K562 (cell line): ENCODE results near the gene LZTS3. TPM values are rescaled to one million over a fixed set of nuclear protein-coding genes. Genes with fewer than 3 reads are reported as not detected.
A peak's percentile ranks its signal among the peaks of the same experiment; 100 is the strongest.

Source experiments
- ATF1 ChIP-seq, 2 experiments: fragments of 450-650 bp in 1 of 2; IDR thresholded peaks; 2 replicates each; pipeline ENCODE4 v1.6.1; 2016; ENCODE audit warnings: missing compliant biosample characterization in 1 of 2, missing genetic modification characterization in 1 of 2
- E2F3 ChIP-seq: fragments of 250-450 bp; sonication (Bioruptor Pico); IDR thresholded peaks from 2 replicates; pipeline ENCODE4 v1.4.0; 2020; ENCODE audit warnings: mild to moderate bottlenecking
- ELF4 ChIP-seq: fragments of 450-650 bp; formaldehyde crosslinking; IDR thresholded peaks from 2 replicates; pipeline ENCODE4 v1.4.0; 2022; ENCODE audit warnings: missing genetic modification characterization
- GATA2 ChIP-seq: sonication (generic); formaldehyde crosslinking; IDR thresholded peaks from 2 replicates; pipeline ENCODE4 v1.4.0; 2020; ENCODE audit warnings: mild to moderate bottlenecking, missing genetic modification reagents
- GTF2F1 ChIP-seq: IDR thresholded peaks from 2 replicates; pipeline ENCODE4 v1.6.1; 2011; ENCODE audit warnings: low read depth, low read length, improper control_type of control experiment
- HEY1 ChIP-seq: fragments of 250-450 bp; sonication (Bioruptor Pico); IDR thresholded peaks from 2 replicates; pipeline ENCODE4 v1.5.0; 2020; ENCODE audit warnings: mild to moderate bottlenecking, moderate library complexity, borderline replicate concordance
- HINFP ChIP-seq: fragments of 450-650 bp; conservative IDR thresholded peaks from 2 replicates; pipeline ENCODE4 v1.6.1; 2016; ENCODE audit warnings: missing genetic modification characterization, low read depth, mild to moderate bottlenecking, control low read depth, missing compliant biosample characterization
- HMG20B ChIP-seq: fragments of 250-450 bp; sonication (Bioruptor Pico); IDR thresholded peaks from 2 replicates; pipeline ENCODE4 v1.5.0; 2021; ENCODE audit warnings: mild to moderate bottlenecking
- MTA3 ChIP-seq: fragments of 450-650 bp; formaldehyde crosslinking; IDR thresholded peaks from 2 replicates; pipeline ENCODE4 v1.6.1; 2017; ENCODE audit warnings: mild to moderate bottlenecking, borderline replicate concordance
- NFXL1 ChIP-seq: fragments of 450-650 bp; formaldehyde crosslinking; IDR thresholded peaks from 2 replicates; pipeline ENCODE4 v1.4.0; 2021; ENCODE audit warnings: mild to moderate bottlenecking
- POLR2AphosphoS5 ChIP-seq: IDR thresholded peaks from 2 replicates; pipeline ENCODE4 v1.6.1; 2011; ENCODE audit warnings: mild to moderate bottlenecking, low read depth, low read length, moderate library complexity; ENCODE audit not compliant: control insufficient read depth, insufficient read depth
- RBFOX2 ChIP-seq: fragments of 200-400 bp; formaldehyde crosslinking; IDR thresholded peaks from 2 replicates; pipeline ENCODE4 v1.6.1; 2017; ENCODE audit warnings: low read depth, mild to moderate bottlenecking, low read length, moderate library complexity
- RBM15 ChIP-seq: fragments of 200-400 bp; formaldehyde crosslinking; IDR thresholded peaks from 2 replicates; pipeline ENCODE4 v1.6.1; 2018; ENCODE audit warnings: mild to moderate bottlenecking, low read length, moderate library complexity; ENCODE audit not compliant: insufficient read depth
- RUNX1 ChIP-seq: sonication (generic); IDR thresholded peaks from 2 replicates; pipeline ENCODE4 v1.6.1; 2016; ENCODE audit warnings: antibody characterized with exemption, low read depth
- SETDB1 ChIP-seq: IDR thresholded peaks from one replicate; pipeline ENCODE4 v1.6.1; 2012; ENCODE audit warnings: low read length, control low read depth, inconsistent platforms
- SMAD3 ChIP-seq: fragments of 450-650 bp; formaldehyde crosslinking; conservative IDR thresholded peaks from 2 replicates; pipeline ENCODE4 v1.4.0; 2020; ENCODE audit warnings: mild to moderate bottlenecking
- SOX6 ChIP-seq: fragments of 450-650 bp; IDR thresholded peaks from 2 replicates; pipeline ENCODE4 v1.6.1; 2014; ENCODE audit warnings: mild to moderate bottlenecking
- STAG1 ChIP-seq: sonication (generic); formaldehyde crosslinking; IDR thresholded peaks from 2 replicates; pipeline ENCODE4 v1.5.0; 2020; ENCODE audit warnings: missing genetic modification reagents, borderline replicate concordance
- TAF7 ChIP-seq: fragments of 450-650 bp; IDR thresholded peaks from 2 replicates; pipeline ENCODE4 v1.6.1; 2016; ENCODE audit warnings: missing genetic modification characterization, missing compliant biosample characterization
- TFAP4 ChIP-seq: sonication (generic); formaldehyde crosslinking; IDR thresholded peaks from 2 replicates; pipeline ENCODE4 v1.8.0; 2022; ENCODE audit warnings: missing genetic modification reagents, mild to moderate bottlenecking, moderate library complexity, borderline replicate concordance
- ZKSCAN3 ChIP-seq: fragments of 250-450 bp; sonication (Bioruptor Pico); IDR thresholded peaks from 2 replicates; pipeline ENCODE4 v1.4.0; 2020
- ZNF431 ChIP-seq: sonication (generic); formaldehyde crosslinking; IDR thresholded peaks from 2 replicates; pipeline ENCODE4 v1.8.0; 2022; ENCODE audit warnings: mild to moderate bottlenecking, missing genetic modification reagents
- polyA plus RNA-seq, 8 experiments: library from polyadenylated mRNA; depleted of rRNA in 4 of 8; stranded (reverse) in 5 of 8; unstranded in 3 of 8; fragments of >200 nt; fragmentation: Nextera tagmentation in 2 of 8; fragmentation: Illumina TruSeq in 1 of 8; extraction: Ambion mirVana in 2 of 8; extraction: Trizol in 1 of 8; gene quantifications; 2 replicates each; pipeline versions ENCODE4 v1.2.1 to v1.2.3, GENCODE V29; 2011 to 2014; ENCODE audit warnings: inconsistent platforms in 1 of 8, missing spikeins in 1 of 8
- total RNA-seq, 7 experiments: library from RNA; depleted of rRNA in 6 of 7; stranded (reverse); fragments of >200 nt in 6 of 7; fragmentation: Illumina TruSeq in 2 of 7; extraction: Trizol in 2 of 7; gene quantifications; 2 replicates each; pipeline versions ENCODE4 v1.2.1 to v1.2.3, GENCODE V29; 2011 to 2021; ENCODE audit warnings: low replicate concordance in 1 of 7
- TF ChIP-seq, protein P1 (sequence below): conservative IDR thresholded peaks from 2 replicates; pipeline ENCODE4 v1.6.1; 2011; ENCODE audit warnings: low read depth, mild to moderate bottlenecking, low read length; ENCODE audit not compliant: control insufficient read depth
- TF ChIP-seq, protein P2 (sequence below): fragments of 200-800 bp; sonication (Bioruptor generic); IDR thresholded peaks from 2 replicates; pipeline ENCODE4 v1.6.1; 2017; ENCODE audit warnings: missing genetic modification characterization, missing compliant biosample characterization

The LZTS3 gene
- total and polyA plus RNA-seq, 9 of the 15 experiments (the other 6 are each of a cell fraction or from before 2014, with no cell fraction given) = 0.07 to 2.9 (median 2.0) TPM

GRCh38 chr20:3203315-3204123 is 30.2 kb upstream of the LZTS3 start (continued):
- TF ChIP-seq, protein P1, sequence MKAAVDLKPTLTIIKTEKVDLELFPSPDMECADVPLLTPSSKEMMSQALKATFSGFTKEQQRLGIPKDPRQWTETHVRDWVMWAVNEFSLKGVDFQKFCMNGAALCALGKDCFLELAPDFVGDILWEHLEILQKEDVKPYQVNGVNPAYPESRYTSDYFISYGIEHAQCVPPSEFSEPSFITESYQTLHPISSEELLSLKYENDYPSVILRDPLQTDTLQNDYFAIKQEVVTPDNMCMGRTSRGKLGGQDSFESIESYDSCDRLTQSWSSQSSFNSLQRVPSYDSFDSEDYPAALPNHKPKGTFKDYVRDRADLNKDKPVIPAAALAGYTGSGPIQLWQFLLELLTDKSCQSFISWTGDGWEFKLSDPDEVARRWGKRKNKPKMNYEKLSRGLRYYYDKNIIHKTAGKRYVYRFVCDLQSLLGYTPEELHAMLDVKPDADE = no peak
- TF ChIP-seq E2F3 (CRISPR knock-in tag) (0 out of 2 replicates have a peak, but pooled peaks have one; percentile 76), RBFOX2 (0 out of 2 replicates have a peak, but pooled peaks have one; percentile 26), SOX6 (no peak), RUNX1 (no peak), NFXL1 (no peak), TFAP4 (CRISPR knock-in tag) (peak; percentile 23; the same call in 1 of the 2 replicates), HINFP (tag) (no peak), SMAD3 (CRISPR knock-in tag) (no peak), ZKSCAN3 (CRISPR knock-in tag) (no peak), HMG20B (CRISPR knock-in tag) (no peak), RBM15 (no peak), SETDB1 (no peak), ELF4 (CRISPR knock-in tag) (no peak), ATF1 (CRISPR knock-in tag; IDR thresholded peaks at IDR 0.05) (no peak), ATF1 (tag; IDR thresholded peaks at IDR 0.05) (no peak), STAG1 (CRISPR knock-in tag) (no peak), GATA2 (CRISPR knock-in tag) (peak; percentile 26; the same call in 1 of the 2 replicates), GTF2F1 (no peak), ZNF431 (CRISPR knock-in tag) (0 out of 2 replicates have a peak, but pooled peaks have one; percentile 17), MTA3 (no peak), POLR2AphosphoS5 (no peak), TAF7 (no peak), HEY1 (CRISPR knock-in tag) (no peak)
- TF ChIP-seq, protein P2, sequence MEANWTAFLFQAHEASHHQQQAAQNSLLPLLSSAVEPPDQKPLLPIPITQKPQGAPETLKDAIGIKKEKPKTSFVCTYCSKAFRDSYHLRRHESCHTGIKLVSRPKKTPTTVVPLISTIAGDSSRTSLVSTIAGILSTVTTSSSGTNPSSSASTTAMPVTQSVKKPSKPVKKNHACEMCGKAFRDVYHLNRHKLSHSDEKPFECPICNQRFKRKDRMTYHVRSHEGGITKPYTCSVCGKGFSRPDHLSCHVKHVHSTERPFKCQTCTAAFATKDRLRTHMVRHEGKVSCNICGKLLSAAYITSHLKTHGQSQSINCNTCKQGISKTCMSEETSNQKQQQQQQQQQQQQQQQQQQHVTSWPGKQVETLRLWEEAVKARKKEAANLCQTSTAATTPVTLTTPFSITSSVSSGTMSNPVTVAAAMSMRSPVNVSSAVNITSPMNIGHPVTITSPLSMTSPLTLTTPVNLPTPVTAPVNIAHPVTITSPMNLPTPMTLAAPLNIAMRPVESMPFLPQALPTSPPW (CRISPR knock-in tag) = peak; percentile 33
